Endometrium (tissue), 2 donors: ENCODE data around the gene VPS50.
"Not testable (repeated sequence)": the region's sequence is repeated elsewhere in the genome, so short reads cannot be mapped to it uniquely, and the experiment has no call there.

Source experiments
- FAIRE-seq: peaks from 2 replicates; lab custom pipeline; 2012; peaks lifted over from hg19 to GRCh38; lab: Jason Lieb, UNC
- donor health status: control.
- donor health status: control.

The VPS50 gene

GRCh38 chr7:93337052-93337451 lies 104.9 kb downstream of the VPS50 start:
- peak; percentile 71 for FAIRE-seq

- not testable (repeated sequence) for FAIRE-seq
Observed at GRCh38 chr7:93342178-93342577, 110.0 kb downstream of the VPS50 start.

GRCh38 chr7:93350338-93350737 lies 118.2 kb downstream of the VPS50 start:
- no peak for FAIRE-seq

- no peak for FAIRE-seq
Observed at GRCh38 chr7:93352881-93353280, 120.7 kb downstream of the VPS50 start.

GRCh38 chr7:93354815-93355214 lies 122.6 kb downstream of the VPS50 start:
- FAIRE-seq, result no peak

- no peak for FAIRE-seq
Observed at GRCh38 chr7:93359520-93360198, 127.5 kb downstream of the VPS50 start.

GRCh38 chr7:93361853-93362252 lies 129.7 kb downstream of the VPS50 start:
- no peak for FAIRE-seq

- no peak for FAIRE-seq
Observed at GRCh38 chr7:93364806-93365205, 132.6 kb downstream of the VPS50 start.

GRCh38 chr7:93365341-93365740 lies 133.2 kb downstream of the VPS50 start:
- no peak for FAIRE-seq

GRCh38 chr7:93366816-93367215 lies 134.7 kb downstream of the VPS50 start:
- FAIRE-seq, result no peak

- no peak for FAIRE-seq
Observed at GRCh38 chr7:93367254-93367653, 135.1 kb downstream of the VPS50 start.

- FAIRE-seq, result not testable (repeated sequence)
Observed at GRCh38 chr7:93370937-93371336, 138.8 kb downstream of the VPS50 start.

- no peak for FAIRE-seq
Observed at GRCh38 chr7:93373537-93373936, 141.4 kb downstream of the VPS50 start.

- peak; percentile 31 for FAIRE-seq
Observed at GRCh38 chr7:93374345-93374940, 142.3 kb downstream of the VPS50 start.

- no peak for FAIRE-seq
Observed at GRCh38 chr7:93375603-93376002, 143.4 kb downstream of the VPS50 start.

GRCh38 chr7:93378131-93378760 lies 146.1 kb downstream of the VPS50 start:
- FAIRE-seq, result no peak

GRCh38 chr7:93382362-93382761 lies 150.2 kb downstream of the VPS50 start:
- FAIRE-seq, result no peak

- FAIRE-seq, result no peak
Observed at GRCh38 chr7:93390660-93391059, 158.5 kb downstream of the VPS50 start.

GRCh38 chr7:93392984-93393383 lies 160.8 kb downstream of the VPS50 start:
- FAIRE-seq, result no peak

GRCh38 chr7:93399642-93400041 lies 167.5 kb downstream of the VPS50 start:
- no peak for FAIRE-seq

GRCh38 chr7:93402944-93403343 lies 170.8 kb downstream of the VPS50 start:
- FAIRE-seq, result no peak

- no peak for FAIRE-seq
Observed at GRCh38 chr7:93407239-93407638, 175.1 kb downstream of the VPS50 start.

- no peak for FAIRE-seq
Observed at GRCh38 chr7:93409324-93409723, 177.2 kb downstream of the VPS50 start.
